Measurements from ENCODE around the gene ADCYAP1R1. TPM values are rescaled to one million over a fixed set of nuclear protein-coding genes. Genes with fewer than 3 reads are reported as not detected.

ADCYAP1R1 gene
- total RNA-seq, 3 donors from 2014 or later (not counting 1 experiment from before 2014, with no cell fraction given) = not detected

DNA sequence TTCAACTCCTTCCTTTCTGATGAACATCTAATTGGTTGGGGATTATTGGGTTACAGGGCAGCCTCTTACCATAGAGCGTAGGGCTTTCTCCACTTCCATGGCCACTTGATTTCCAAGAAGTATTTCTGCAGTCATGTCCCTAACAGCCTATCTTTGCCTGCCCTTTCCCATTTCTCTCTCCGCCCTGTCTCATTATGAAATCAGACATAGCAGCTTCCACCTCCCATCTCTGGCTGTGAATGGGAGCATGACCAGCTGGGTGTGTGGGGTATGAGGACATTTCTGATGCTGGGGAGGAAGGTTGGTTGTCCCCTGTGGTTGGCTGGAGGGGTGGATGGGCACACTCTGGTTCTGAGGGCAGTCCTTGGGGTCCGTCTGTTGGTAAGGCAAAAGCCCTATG is 41.2 kb downstream of the ADCYAP1R1 start:
- no peaks in the 10 kb centered on the region for H3K9me3 ChIP-seq (ENCODE audit: control insufficient read depth, insufficient read depth, low read length)
- ATAC-seq (no peak), DNase-seq (no peak)
- no peak overlapping the region for H3K4me3 ChIP-seq (ENCODE audit: low read length)
- TF ChIP-seq, protein P1, sequence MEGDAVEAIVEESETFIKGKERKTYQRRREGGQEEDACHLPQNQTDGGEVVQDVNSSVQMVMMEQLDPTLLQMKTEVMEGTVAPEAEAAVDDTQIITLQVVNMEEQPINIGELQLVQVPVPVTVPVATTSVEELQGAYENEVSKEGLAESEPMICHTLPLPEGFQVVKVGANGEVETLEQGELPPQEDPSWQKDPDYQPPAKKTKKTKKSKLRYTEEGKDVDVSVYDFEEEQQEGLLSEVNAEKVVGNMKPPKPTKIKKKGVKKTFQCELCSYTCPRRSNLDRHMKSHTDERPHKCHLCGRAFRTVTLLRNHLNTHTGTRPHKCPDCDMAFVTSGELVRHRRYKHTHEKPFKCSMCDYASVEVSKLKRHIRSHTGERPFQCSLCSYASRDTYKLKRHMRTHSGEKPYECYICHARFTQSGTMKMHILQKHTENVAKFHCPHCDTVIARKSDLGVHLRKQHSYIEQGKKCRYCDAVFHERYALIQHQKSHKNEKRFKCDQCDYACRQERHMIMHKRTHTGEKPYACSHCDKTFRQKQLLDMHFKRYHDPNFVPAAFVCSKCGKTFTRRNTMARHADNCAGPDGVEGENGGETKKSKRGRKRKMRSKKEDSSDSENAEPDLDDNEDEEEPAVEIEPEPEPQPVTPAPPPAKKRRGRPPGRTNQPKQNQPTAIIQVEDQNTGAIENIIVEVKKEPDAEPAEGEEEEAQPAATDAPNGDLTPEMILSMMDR (IDR thresholded peaks at IDR 0.05) = no peak
- Mint-ChIP-seq H3K4me1 (no peaks in the 10 kb centered on the region), H3K27ac (no peak overlapping the region), H3K4me3 (no peak overlapping the region), H3K9me3 (no peaks in the 10 kb centered on the region), H3K27me3 (ENCODE audit: low read depth in 2 of 2) (peaks cover 13 to 41% of the 10 kb centered on the region in 2 donors), H3K36me3 (no peaks in the 10 kb centered on the region)
- H3K4me1 ChIP-seq (ENCODE audit: control insufficient read depth, insufficient read depth, low read length) = no peaks in the 10 kb centered on the region
- H3K27ac ChIP-seq (ENCODE audit: low read length) = no peak overlapping the region
- no peaks in the 10 kb centered on the region for H3K36me3 ChIP-seq (ENCODE audit: control insufficient read depth, insufficient read depth, low read length)
- intact Hi-C loops (cut with micrococcal nuclease) = no loop called here
- 84% methylated on average over 3 of the region's 3 CpGs for WGBS (ENCODE audit: insufficient coverage)
- H3K27me3 ChIP-seq (ENCODE audit: control insufficient read depth, insufficient read depth, low read length) = no peaks in the 10 kb centered on the region

DNA sequence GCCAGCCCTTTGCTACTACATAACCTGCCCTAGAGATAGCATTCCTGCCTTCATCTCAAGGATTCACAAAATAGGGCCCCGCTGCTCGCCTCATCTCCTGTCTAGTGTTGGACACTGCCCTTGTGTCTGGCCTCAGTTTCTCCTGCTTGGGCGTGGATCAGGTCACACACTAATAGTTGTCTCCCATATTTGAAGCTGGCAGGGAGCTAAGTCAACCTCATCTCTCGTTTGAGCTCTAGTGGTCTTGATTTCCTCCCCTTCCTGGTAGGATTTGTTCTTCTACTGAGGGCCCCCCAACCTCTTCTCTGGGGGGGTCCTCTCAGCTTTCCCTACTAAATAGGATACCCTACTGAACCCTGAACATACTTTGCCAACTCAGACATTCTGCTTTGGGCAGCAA is 42.2 kb downstream of the ADCYAP1R1 start:
- H3K4me3 ChIP-seq (ENCODE audit: low read length) = no peak overlapping the region
- no peak overlapping the region for H3K27ac ChIP-seq (ENCODE audit: low read length)
- intact Hi-C loops (cut with micrococcal nuclease) = no loop called here
- Mint-ChIP-seq H3K27ac (no peak overlapping the region), H3K27me3 (ENCODE audit: low read depth in 2 of 2) (peaks cover 13 to 34% of the 10 kb centered on the region in 2 donors), H3K4me3 (no peak overlapping the region), H3K4me1 (no peaks in the 10 kb centered on the region), H3K36me3 (no peaks in the 10 kb centered on the region), H3K9me3 (no peaks in the 10 kb centered on the region)
- TF ChIP-seq, protein P1 (IDR thresholded peaks at IDR 0.05) = no peak
- H3K9me3 ChIP-seq (ENCODE audit: control insufficient read depth, insufficient read depth, low read length) = no peaks in the 10 kb centered on the region
- 67% methylated on average over 4 of the region's 4 CpGs for WGBS (ENCODE audit: insufficient coverage)
- ATAC-seq (no peak), DNase-seq (no peak)
- no peaks in the 10 kb centered on the region for H3K4me1 ChIP-seq (ENCODE audit: control insufficient read depth, insufficient read depth, low read length)
- H3K27me3 ChIP-seq (ENCODE audit: control insufficient read depth, insufficient read depth, low read length) = no peaks in the 10 kb centered on the region
- H3K36me3 ChIP-seq (ENCODE audit: control insufficient read depth, insufficient read depth, low read length) = no peaks in the 10 kb centered on the region

DNA sequence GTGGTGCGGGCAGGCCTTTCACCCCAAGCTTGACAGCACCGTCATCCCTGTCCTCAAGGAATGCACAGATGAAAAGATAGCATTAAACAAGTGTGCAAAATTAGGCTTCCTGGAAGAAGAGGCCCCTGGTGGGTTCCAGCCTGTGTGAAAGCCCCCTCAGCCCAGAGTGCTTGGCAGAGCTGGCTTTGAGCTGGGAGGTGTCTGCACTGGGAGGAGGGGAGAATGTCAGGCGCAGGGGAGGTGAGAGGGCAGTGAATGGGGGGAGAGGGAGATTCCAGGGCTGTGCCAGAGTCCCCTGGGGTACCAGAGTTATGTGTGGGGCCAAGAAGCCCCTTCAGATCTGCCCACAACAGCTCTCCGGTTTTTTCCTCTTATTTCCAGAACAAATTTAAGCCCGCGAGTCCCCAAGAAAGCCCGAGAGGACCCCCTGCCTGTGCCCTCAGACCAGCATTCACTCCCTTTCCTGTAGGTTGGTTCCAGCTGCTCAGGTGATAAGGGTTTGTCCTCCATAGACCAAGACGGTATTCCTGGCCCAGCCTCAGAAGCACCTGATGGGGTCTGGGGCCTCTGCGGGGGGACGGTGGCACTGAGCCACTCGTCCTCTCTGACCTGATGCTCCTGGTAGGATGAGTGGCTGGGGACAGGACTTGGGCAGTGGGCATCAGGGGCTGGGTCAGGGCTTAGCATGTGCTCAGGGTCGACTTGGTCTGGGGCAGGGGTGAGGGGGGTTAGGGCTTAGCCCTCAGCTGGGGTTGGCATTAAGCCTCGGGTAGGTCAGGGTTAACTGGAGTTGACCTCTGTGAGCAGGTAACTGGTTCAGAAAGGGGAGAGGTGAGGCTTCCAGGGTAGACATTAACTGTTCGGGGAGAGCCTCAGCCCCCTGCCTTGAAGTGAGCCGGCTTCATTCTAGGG is 43.4 kb downstream of the ADCYAP1R1 start:
- no peak for ATAC-seq
- no peaks in the 10 kb centered on the region for H3K4me1 Mint-ChIP-seq
- intact Hi-C loops (cut with micrococcal nuclease) = no loop called here

More for the DNA sequence above, 43.4 kb downstream of the ADCYAP1R1 start:
- WGBS (ENCODE audit: insufficient coverage) = 76% methylated on average over 15 of the region's 15 CpGs
- no peaks in the 10 kb centered on the region for H3K9me3 ChIP-seq (ENCODE audit: control insufficient read depth, insufficient read depth, low read length)
- H3K27me3 Mint-ChIP-seq (ENCODE audit: low read depth in 2 of 2) = peaks cover 11 to 22% of the 10 kb centered on the region in 2 donors
- H3K27ac Mint-ChIP-seq = no peak overlapping the region
- H3K27ac ChIP-seq (ENCODE audit: low read length) = no peak overlapping the region
- no peaks in the 10 kb centered on the region for H3K36me3 Mint-ChIP-seq
- H3K4me3 Mint-ChIP-seq = no peak overlapping the region
- H3K9me3 Mint-ChIP-seq = no peaks in the 10 kb centered on the region
- H3K4me1 ChIP-seq (ENCODE audit: control insufficient read depth, insufficient read depth, low read length) = no peaks in the 10 kb centered on the region
- no peak for DNase-seq
- TF ChIP-seq, protein P1 (IDR thresholded peaks at IDR 0.05) = no peak
- no peaks in the 10 kb centered on the region for H3K27me3 ChIP-seq (ENCODE audit: control insufficient read depth, insufficient read depth, low read length)
- no peaks in the 10 kb centered on the region for H3K36me3 ChIP-seq (ENCODE audit: control insufficient read depth, insufficient read depth, low read length)
- no peak overlapping the region for H3K4me3 ChIP-seq (ENCODE audit: low read length)

Data from natural killer cell (primary cell).